CD4-positive, alpha-beta memory T cell (primary cell): Measurements from ENCODE around the gene AKAP13. TPM values are rescaled to one million over a fixed set of nuclear protein-coding genes. Genes with fewer than 3 reads are reported as not detected.

Source experiments
- CTCF ChIA-PET: fragments of 350-600 bp; sonication (Branson Sonifier 250); formaldehyde crosslinking; loops from one replicate; lab custom pipeline; 2021; ENCODE audit warnings: inconsistent platforms; ENCODE audit not compliant: partially characterized antibody; lab: Charles Lee
- POLR2A ChIA-PET: fragments of 350-600 bp; sonication (Branson Sonifier 250); formaldehyde crosslinking; loops from one replicate; lab custom pipeline; 2021; ENCODE audit not compliant: partially characterized antibody; lab: Charles Lee
- DNase-seq, 5 donors: peaks; one replicate each; pipeline versions ENCODE4 v3.0.0 to v3.0.0-alpha.2; 2020 to 2022; ENCODE audit warnings: mixed read lengths in 1 of 5
- H3K27ac ChIP-seq: one replicate; pipeline ENCODE4 v1.7.0; 2013; ENCODE audit warnings: low read depth, low read length
- H3K27me3 ChIP-seq: 2 replicates; pipeline ENCODE4 v1.7.0; 2013; ENCODE audit warnings: mild to moderate bottlenecking, low read length, moderate library complexity; ENCODE audit not compliant: insufficient read depth
- H3K36me3 ChIP-seq: 2 replicates; pipeline ENCODE4 v1.7.0; 2013; ENCODE audit warnings: mild to moderate bottlenecking, low read length, moderate library complexity; ENCODE audit not compliant: insufficient read depth
- H3K4me1 ChIP-seq: 2 replicates; pipeline ENCODE4 v1.7.0; 2013; ENCODE audit warnings: mild to moderate bottlenecking, low read length, moderate library complexity; ENCODE audit not compliant: insufficient read depth
- H3K4me3 ChIP-seq, 2 donors: one replicate each; pipeline ENCODE4 v1.7.0; 2013; ENCODE audit warnings: low read length in 2 of 2, mild to moderate bottlenecking in 1 of 2
- H3K9me3 ChIP-seq, 2 donors: one replicate each; pipeline ENCODE4 v1.7.0; 2013; ENCODE audit warnings: low read length in 2 of 2, control low read depth in 1 of 2; ENCODE audit not compliant: control insufficient read depth in 1 of 2
- H3K27ac Mint-ChIP-seq, 7 donors: one replicate each; pipeline ENCODE4 v1.8.0; 2020 to 2021; ENCODE audit warnings: mixed read lengths in 7 of 7, mild to moderate bottlenecking in 6 of 7, inconsistent platforms in 3 of 7, moderate library complexity in 3 of 7
- H3K27me3 Mint-ChIP-seq, 2 donors: one replicate each; pipeline ENCODE4 v1.8.0; 2020 to 2021; ENCODE audit warnings: mixed read lengths in 2 of 2
- H3K36me3 Mint-ChIP-seq, 2 donors: one replicate each; pipeline ENCODE4 v1.8.0; 2020 to 2021; ENCODE audit warnings: mixed read lengths in 2 of 2, inconsistent platforms in 1 of 2, mild to moderate bottlenecking in 1 of 2
- H3K4me1 Mint-ChIP-seq, 4 donors: one replicate each; pipeline ENCODE4 v1.8.0; 2020 to 2021; ENCODE audit warnings: mixed read lengths in 4 of 4, mild to moderate bottlenecking in 1 of 4
- H3K4me3 Mint-ChIP-seq, 8 donors: one replicate each; pipeline ENCODE4 v1.8.0; 2020 to 2021; ENCODE audit warnings: mixed read lengths in 8 of 8, mild to moderate bottlenecking in 7 of 8, moderate library complexity in 6 of 8, inconsistent platforms in 3 of 8
- H3K9me3 Mint-ChIP-seq, 8 donors: one replicate each; pipeline ENCODE4 v1.8.0; 2020 to 2021; ENCODE audit warnings: mixed read lengths in 8 of 8, mild to moderate bottlenecking in 5 of 8, inconsistent platforms in 3 of 8, moderate library complexity in 1 of 8
- intact Hi-C: fragments of 100-400 bp; cut with micrococcal nuclease; formaldehyde crosslinking; loops from one replicate; pipeline ENCODE4 v1.15.1; 2023
- polyA plus RNA-seq, 2 donors: library from polyadenylated mRNA; unstranded; fragments of 300-500 nt; fragmentation: Illumina TruSeq; gene quantifications; one replicate each; pipeline ENCODE4 v1.2.3, GENCODE V29; 2021
- total RNA-seq, 2 experiments: library from RNA; stranded (reverse); gene quantifications; one replicate each; pipeline ENCODE4 v1.2.3, GENCODE V29; 2021

AKAP13 gene
- total and polyA plus RNA-seq, 4 experiments from 2014 or later: 68.7 to 319 (median 247) TPM

GRCh38 chr15:85414991-85415390 lies 34.6 kb downstream of the AKAP13 start:
- H3K27ac ChIP-seq: no peak overlapping the region
- H3K4me3 Mint-ChIP-seq: no peak overlapping the region
- H3K4me3 ChIP-seq: no peak overlapping the region

GRCh38 chr15:85415783-85416182 lies 35.4 kb downstream of the AKAP13 start:
- Mint-ChIP-seq H3K27me3 (no peaks in the 10 kb centered on the region), H3K4me3 (peak overlapping the region in 2 of 8 donors; percentile 6 to 7), H3K27ac (peak overlapping the region in 4 of 7 donors; percentile 1 to 31 (median 11)), H3K4me1 (peaks cover 47 to 75% (median 61%) of the 10 kb centered on the region in 4 donors), H3K36me3 (peaks cover 3% of the 10 kb centered on the region in 2 donors), H3K9me3 (no peaks in the 10 kb centered on the region)
- Histone ChIP-seq H3K4me1 (peaks cover 39% of the 10 kb centered on the region), H3K9me3 (no peaks in the 10 kb centered on the region), H3K4me3 (no peak overlapping the region), H3K36me3 (no peaks in the 10 kb centered on the region), H3K27me3 (no peaks in the 10 kb centered on the region), H3K27ac (no peak overlapping the region)
- intact Hi-C loops: no loop called here
- POLR2A ChIA-PET: interaction anchor here (1.0 to 1.2 kb wide), 2 partner anchors 85 to 119 kb away, joined by 3 to 5 read pairs; no protein-coding TSS in a partner anchor
- DNase-seq: no peak
- CTCF ChIA-PET: interaction anchor here (0.9 to 8.5 kb wide), 10 partner anchors 13 to 126 kb away, joined by 4 to 124 read pairs (median 19); no protein-coding TSS in a partner anchor

More at GRCh38 chr15:85414991-85415390, 34.6 kb downstream of the AKAP13 start:
- no peaks in the 10 kb centered on the region for H3K9me3 ChIP-seq
- Mint-ChIP-seq H3K27ac (peak overlapping the region; percentile 57 to 96 (median 89)), H3K9me3 (no peaks in the 10 kb centered on the region), H3K27me3 (no peaks in the 10 kb centered on the region), H3K36me3 (peaks cover 3 to 5% of the 10 kb centered on the region in 2 donors), H3K4me1 (peaks cover 49 to 75% (median 63%) of the 10 kb centered on the region in 4 donors)
- DNase-seq: no peak
- POLR2A ChIA-PET: interaction anchor here (0.6 to 5.5 kb wide), 10 partner anchors 14 to 167 kb away, joined by 3 to 53 read pairs (median 4); partner anchors contain the start of gene AKAP13
- CTCF ChIA-PET: interaction anchor here (0.8 to 8.5 kb wide), 14 partner anchors 12 to 126 kb away, joined by 3 to 124 read pairs (median 6); no protein-coding TSS in a partner anchor
- H3K4me1 ChIP-seq: peaks cover 32% of the 10 kb centered on the region
- H3K36me3 ChIP-seq: no peaks in the 10 kb centered on the region
- intact Hi-C loops: loop anchor here (1.0 to 5.0 kb wide), 3 partner anchors 84 to 119 kb away; no protein-coding TSS in a partner anchor
- H3K27me3 ChIP-seq: no peaks in the 10 kb centered on the region

GRCh38 chr15:85417276-85417675 lies 36.9 kb downstream of the AKAP13 start:
- Histone ChIP-seq H3K36me3 (no peaks in the 10 kb centered on the region), H3K27ac (no peak overlapping the region), H3K4me1 (peaks cover 54% of the 10 kb centered on the region), H3K27me3 (no peaks in the 10 kb centered on the region), H3K9me3 (no peaks in the 10 kb centered on the region), H3K4me3 (no peak overlapping the region)
- Mint-ChIP-seq H3K27me3 (no peaks in the 10 kb centered on the region), H3K9me3 (no peaks in the 10 kb centered on the region), H3K36me3 (peaks cover 3% of the 10 kb centered on the region in 2 donors), H3K4me1 (peaks cover 52 to 75% (median 65%) of the 10 kb centered on the region in 4 donors), H3K4me3 (no peak overlapping the region), H3K27ac (peak overlapping the region in 1 of 7 donors; percentile 34)
- intact Hi-C loops: no loop called here
- ChIA-PET POLR2A (interaction anchor here (1.3 kb wide), 1 partner anchor 13 kb away, joined by 4 read pairs; no protein-coding TSS in a partner anchor), CTCF (interaction anchor here (6.1 to 8.5 kb wide), 3 partner anchors 14 to 121 kb away, joined by 73 to 124 read pairs (median 113); no protein-coding TSS in a partner anchor)
- DNase-seq: no peak

GRCh38 chr15:85419161-85419560 lies 38.8 kb downstream of the AKAP13 start:
- DNase-seq: no peak
- Mint-ChIP-seq H3K4me1 (peaks cover 55 to 77% (median 67%) of the 10 kb centered on the region in 4 donors), H3K4me3 (peak overlapping the region in 3 of 8 donors; percentile 25 to 61 (median 56)), H3K9me3 (no peaks in the 10 kb centered on the region), H3K27ac (peak overlapping the region in 2 of 7 donors; percentile 2 to 68), H3K27me3 (no peaks in the 10 kb centered on the region), H3K36me3 (peaks cover 3% of the 10 kb centered on the region in 2 donors)
- CTCF ChIA-PET: interaction anchor here (2.0 kb wide), 1 partner anchor 123 kb away, joined by 7 read pairs; no protein-coding TSS in a partner anchor
- Histone ChIP-seq H3K4me3 (no peak overlapping the region), H3K27ac (no peak overlapping the region), H3K27me3 (no peaks in the 10 kb centered on the region), H3K36me3 (no peaks in the 10 kb centered on the region), H3K9me3 (no peaks in the 10 kb centered on the region), H3K4me1 (peaks cover 55% of the 10 kb centered on the region)
- POLR2A ChIA-PET: no interaction called here
- intact Hi-C loops: no loop called here

GRCh38 chr15:85421116-85421925 lies 40.9 kb downstream of the AKAP13 start:
- CTCF ChIA-PET: interaction anchor here (1.3 to 2.0 kb wide), 2 partner anchors 8 to 125 kb away, joined by 3 to 7 read pairs; no protein-coding TSS in a partner anchor
- H3K36me3 Mint-ChIP-seq: peaks cover 0 to 3% of the 10 kb centered on the region in 2 donors
- H3K27ac ChIP-seq: no peak overlapping the region
- H3K9me3 ChIP-seq: no peaks in the 10 kb centered on the region
- H3K27ac Mint-ChIP-seq: peak overlapping the region in 1 of 7 donors; percentile 33
- H3K4me1 Mint-ChIP-seq: peaks cover 53 to 73% (median 63%) of the 10 kb centered on the region in 4 donors
- no peaks in the 10 kb centered on the region for H3K9me3 Mint-ChIP-seq
- H3K27me3 Mint-ChIP-seq: no peaks in the 10 kb centered on the region
- H3K36me3 ChIP-seq: no peaks in the 10 kb centered on the region
- no peak overlapping the region for H3K4me3 ChIP-seq
- H3K4me3 Mint-ChIP-seq: peak overlapping the region in 5 of 8 donors; percentile 21 to 77 (median 47)
- intact Hi-C loops: no loop called here
- POLR2A ChIA-PET: no interaction called here
- DNase-seq: no peak
- H3K4me1 ChIP-seq: peaks cover 57% of the 10 kb centered on the region
- H3K27me3 ChIP-seq: no peaks in the 10 kb centered on the region

- Histone ChIP-seq H3K27me3 (no peaks in the 10 kb centered on the region), H3K27ac (no peak overlapping the region), H3K9me3 (no peaks in the 10 kb centered on the region), H3K4me3 (no peak overlapping the region), H3K36me3 (no peaks in the 10 kb centered on the region), H3K4me1 (peaks cover 57% of the 10 kb centered on the region)
- Mint-ChIP-seq H3K4me3 (peak overlapping the region in 1 of 8 donors; percentile 18), H3K36me3 (peaks cover 0 to under 1% of the 10 kb centered on the region in 2 donors), H3K27me3 (no peaks in the 10 kb centered on the region), H3K27ac (no peak overlapping the region), H3K4me1 (peaks cover 59 to 78% (median 68%) of the 10 kb centered on the region in 4 donors), H3K9me3 (no peaks in the 10 kb centered on the region)
- intact Hi-C loops: no loop called here
- CTCF ChIA-PET: interaction anchor here (1.3 kb wide), 1 partner anchor 9 kb away, joined by 3 read pairs; no protein-coding TSS in a partner anchor
- no peak for DNase-seq
- POLR2A ChIA-PET: no interaction called here
Measured at GRCh38 chr15:85422607-85423006, 42.2 kb downstream of the AKAP13 start.
